HG03064 (cell line): ENCODE measurements around the gene COG2.
"Not testable (repeated sequence)": the region's sequence is repeated elsewhere in the genome, so short reads cannot be mapped to it uniquely, and the experiment has no call there.

ENCODE experiments used
- ATAC-seq: cut with Tn5 transposase; IDR thresholded peaks from one replicate; pipeline ENCODE4 v1.9.1; 2021; ENCODE audit warnings: low read depth; ENCODE audit not compliant: unreplicated experiment

Gene COG2

GRCh38 chr1:230642263-230642959 is at the start of gene COG2:
COG2 (plus strand) TSS chr1:230642481; CDS start chr1:230642607, 126 bp downstream.
- peak; percentile 96 for ATAC-seq

GRCh38 chr1:230592848-230593414 is 49.4 kb upstream of the COG2 start:
- no peak for ATAC-seq

- no peak for ATAC-seq
These were observed 48.0 kb upstream of the COG2 start for GRCh38 chr1:230594214-230594773.

DNA sequence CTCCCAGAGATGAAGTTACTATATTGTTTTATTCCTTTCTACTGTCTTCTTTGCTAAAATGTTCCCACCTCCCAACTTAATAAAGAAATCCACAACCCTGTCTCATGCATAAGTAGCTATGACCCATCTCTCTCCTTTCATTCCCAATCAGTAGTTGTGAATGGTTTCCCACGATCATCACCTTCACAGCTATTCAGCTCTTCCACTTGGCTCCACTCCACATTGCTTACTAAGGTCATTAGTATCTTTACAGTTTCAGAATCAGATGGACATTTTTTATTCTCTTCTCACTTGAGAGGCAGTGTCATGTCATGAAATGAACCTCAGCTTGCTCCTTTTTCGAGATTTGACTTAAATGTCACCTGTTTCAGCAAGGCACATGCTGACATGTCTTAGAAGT is 47.1 kb upstream of the COG2 start:
- no peak for ATAC-seq

- ATAC-seq: no peak
These were observed 46.0 kb upstream of the COG2 start for GRCh38 chr1:230596306-230596705.

- ATAC-seq: no peak
These were observed 43.5 kb upstream of the COG2 start for GRCh38 chr1:230598745-230599144.

GRCh38 chr1:230599926-230600656 is 42.2 kb upstream of the COG2 start:
- no peak for ATAC-seq

DNA sequence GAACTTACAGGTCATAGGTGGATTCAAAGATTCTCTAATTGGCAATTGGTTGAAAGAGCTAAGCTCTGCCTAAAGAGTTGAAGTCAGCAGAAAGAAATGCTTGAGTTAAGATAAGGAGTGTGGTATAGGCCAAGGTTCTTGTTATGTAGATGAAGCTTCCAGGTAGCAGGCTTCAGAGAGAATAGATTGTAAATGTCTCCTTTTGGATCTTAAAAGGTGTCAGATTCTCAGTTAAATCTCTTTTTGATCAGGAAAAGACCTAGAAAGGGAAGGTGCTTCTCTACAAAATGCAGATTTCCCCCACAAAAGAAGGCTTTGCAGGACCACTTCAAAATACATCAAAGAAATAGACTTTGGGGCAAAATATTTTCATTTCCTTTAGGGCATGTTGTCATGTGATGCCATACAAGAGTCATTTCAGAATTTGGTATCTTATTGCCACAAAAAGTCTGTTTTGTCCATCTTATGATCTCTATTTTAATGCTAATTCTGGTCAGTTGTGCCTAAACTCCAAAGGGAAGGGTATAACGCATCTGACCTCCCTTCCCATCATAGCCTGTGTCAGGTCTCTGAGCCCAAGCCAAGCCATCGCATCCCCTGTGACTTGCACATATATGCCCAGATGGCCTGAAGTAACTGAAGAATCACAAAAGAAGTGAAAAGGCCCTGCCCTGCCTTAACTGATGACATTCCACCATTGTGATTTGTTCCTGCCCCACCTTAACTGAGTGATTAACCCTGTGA is 41.5 kb upstream of the COG2 start:
- ATAC-seq: not testable (repeated sequence)

DNA sequence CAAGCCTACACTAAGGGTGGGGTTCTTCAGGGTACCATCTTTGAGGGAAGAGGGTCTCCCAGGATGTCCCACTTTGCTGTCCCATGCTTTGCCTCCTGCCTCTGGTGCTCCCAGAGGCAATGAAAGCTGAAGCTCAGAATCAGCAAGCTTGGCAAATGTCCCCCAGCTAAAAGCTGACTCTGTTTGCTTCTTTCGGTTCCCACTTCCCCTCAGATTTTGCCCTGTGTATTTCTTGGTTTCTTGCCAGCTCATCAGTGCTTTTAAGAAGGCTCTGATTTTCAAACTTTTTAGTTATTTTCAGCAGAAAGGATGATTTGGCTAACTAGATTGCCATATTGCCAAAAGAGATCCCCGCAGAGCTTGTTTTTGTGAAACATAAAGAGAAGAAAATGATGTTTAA is 33.1 kb upstream of the COG2 start:
- no peak for ATAC-seq

DNA sequence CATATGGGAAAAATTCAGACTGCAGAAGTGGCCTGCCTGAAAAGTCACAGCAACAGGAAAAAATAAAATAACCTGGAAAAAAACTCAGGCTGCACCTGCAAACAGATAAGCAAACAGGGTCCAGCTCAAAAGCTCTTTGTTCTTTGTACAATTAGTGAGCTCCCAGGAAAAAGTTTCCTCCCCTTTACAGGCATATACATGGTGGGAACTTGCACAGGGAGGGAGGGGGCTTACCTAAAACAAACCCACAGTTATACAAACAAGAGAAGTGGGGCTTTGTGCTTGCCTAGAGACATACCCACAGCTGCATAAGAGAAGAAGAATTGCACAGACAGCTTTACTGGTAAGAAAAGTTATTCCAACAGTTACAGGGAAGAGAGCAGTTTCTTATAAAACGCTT is 31.7 kb upstream of the COG2 start:
- ATAC-seq: no peak

DNA sequence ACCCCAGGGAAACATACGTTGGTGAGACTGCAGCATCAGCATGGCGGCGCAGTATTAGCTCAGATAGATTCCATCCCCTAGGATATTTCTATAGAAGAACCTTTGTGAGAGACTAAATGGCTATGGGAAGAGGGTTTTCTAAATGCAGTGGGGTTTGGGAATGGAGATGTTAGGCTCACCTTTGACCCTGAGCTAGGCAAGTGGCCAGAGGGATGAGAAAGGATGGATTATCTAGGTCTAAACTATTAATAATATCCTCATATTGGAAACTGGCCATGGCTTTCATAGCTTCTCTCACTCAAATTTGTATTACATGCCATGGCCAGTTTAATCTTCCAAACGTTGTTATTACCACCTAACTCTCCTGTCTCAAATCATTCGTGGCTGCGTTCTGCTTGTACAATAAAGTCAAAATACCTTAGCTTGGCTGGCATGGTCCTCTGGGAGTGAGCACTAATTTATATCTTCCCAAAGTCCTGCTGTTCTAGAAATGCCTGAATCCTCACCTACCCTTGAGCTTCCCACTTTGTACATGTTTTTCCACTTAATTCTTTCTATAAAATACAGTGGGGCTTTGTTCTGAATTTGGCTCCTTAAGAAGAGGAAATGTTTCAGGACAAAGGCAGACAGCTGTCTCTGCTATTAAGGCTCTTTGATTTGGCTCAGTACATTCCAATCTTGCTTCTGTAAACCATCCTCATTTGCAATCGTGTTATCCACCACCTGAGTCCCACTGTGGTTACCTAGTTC is 31.0 kb upstream of the COG2 start:
- no peak for ATAC-seq

DNA sequence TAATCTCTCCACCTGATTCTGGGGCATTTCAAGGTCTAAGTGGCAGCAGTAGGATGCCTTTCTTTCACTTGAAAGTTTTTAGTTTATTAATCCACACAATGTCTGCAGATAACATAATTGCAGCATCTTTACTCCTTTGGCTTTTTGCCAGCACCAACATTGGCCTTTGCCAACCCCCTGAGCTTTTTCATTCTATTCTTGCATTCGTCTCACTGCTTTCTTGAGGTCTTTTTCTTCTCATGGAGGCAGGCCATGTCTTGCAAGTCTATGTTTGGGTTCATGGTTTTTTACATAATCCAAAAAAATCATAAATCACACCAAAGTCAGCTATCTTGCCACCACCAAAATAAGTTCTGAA is 30.4 kb upstream of the COG2 start:
- ATAC-seq: no peak

GRCh38 chr1:230612651-230613050 is 29.6 kb upstream of the COG2 start:
- ATAC-seq: no peak

GRCh38 chr1:230614121-230614520 is 28.2 kb upstream of the COG2 start:
- no peak for ATAC-seq

DNA sequence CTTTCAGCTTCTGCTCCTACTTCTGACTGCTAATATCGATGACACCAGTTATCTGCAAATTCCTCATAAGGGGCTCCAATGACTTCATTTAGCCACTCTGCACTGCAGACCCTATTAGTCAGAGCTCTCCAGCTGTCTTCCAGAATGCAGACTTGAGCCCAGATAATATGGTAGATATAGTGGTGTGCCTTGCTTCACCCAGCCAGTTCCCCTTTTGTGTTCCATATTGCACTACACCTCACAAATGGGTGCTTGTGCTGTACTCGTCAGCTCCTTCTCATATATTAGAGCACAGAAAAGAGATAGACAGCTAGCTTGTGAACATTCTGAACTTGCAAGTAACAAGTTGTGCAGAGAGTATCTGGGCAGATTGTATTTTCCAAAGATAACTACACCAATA is 23.7 kb upstream of the COG2 start:
- ATAC-seq: no peak

GRCh38 chr1:230620649-230621323 is 21.5 kb upstream of the COG2 start:
- no peak for ATAC-seq

GRCh38 chr1:230621324-230622030 is 20.8 kb upstream of the COG2 start:
- no peak for ATAC-seq

- no peak for ATAC-seq
These were observed 20.1 kb upstream of the COG2 start for GRCh38 chr1:230622151-230622550.

- no peak for ATAC-seq
These were observed 18.1 kb upstream of the COG2 start for GRCh38 chr1:230624097-230624713.
